Right atrium auricular region (tissue), 2 donors: Measurements from ENCODE around the gene OR51E2. TPM values are rescaled to one million over a fixed set of nuclear protein-coding genes. Genes with fewer than 3 reads are reported as not detected.
"Not testable (repeated sequence)": the region's sequence is repeated elsewhere in the genome, so short reads cannot be mapped to it uniquely, and the experiment has no call there.

ENCODE experiments used
- DNase-seq: peaks from one replicate; pipeline ENCODE4 v3.0.0-alpha.2; 2019; ENCODE audit warnings: low spot score
- H3K27ac ChIP-seq, 2 donors: fragments of 200-600 bp; sonication (generic); 1 replicate in 1 of 2; 2 replicates in 1 of 2; pipeline ENCODE4 v1.5.1; 2016 to 2019
- H3K27me3 ChIP-seq, 2 donors: fragments of 200-600 bp; sonication (generic); one replicate each; pipeline versions ENCODE4 v1.5.1 to v1.6.0; 2017 to 2019
- H3K36me3 ChIP-seq: fragments of 200-600 bp; sonication (generic); one replicate; pipeline ENCODE4 v1.5.1; 2016
- H3K4me1 ChIP-seq, 2 donors: fragments of 200-600 bp; sonication (generic); one replicate each; pipeline versions ENCODE4 v1.5.1 to v1.6.0; 2017 to 2019
- H3K4me3 ChIP-seq, 2 donors: fragments of 200-600 bp; sonication (generic); 1 replicate in 1 of 2; 2 replicates in 1 of 2; pipeline ENCODE4 v1.5.1; 2017 to 2019; ENCODE audit warnings: mild to moderate bottlenecking in 1 of 2, moderate library complexity in 1 of 2
- H3K9me3 ChIP-seq, 2 donors: fragments of 200-600 bp; sonication (generic); one replicate each; pipeline ENCODE4 v1.5.1; 2019
- total RNA-seq, 2 donors: library from RNA; depleted of rRNA; stranded (reverse); fragments of >200 nt; gene quantifications; one replicate each; pipeline ENCODE4 v1.1.0, GENCODE V29; 2016
- TF ChIP-seq, protein P1 (sequence below), 2 donors: fragments of 200-600 bp; sonication (generic); IDR thresholded peaks; one replicate each; pipeline ENCODE4 v1.5.1; 2019; ENCODE audit warnings: antibody characterized with exemption in 2 of 2

OR51E2 gene, protein sequence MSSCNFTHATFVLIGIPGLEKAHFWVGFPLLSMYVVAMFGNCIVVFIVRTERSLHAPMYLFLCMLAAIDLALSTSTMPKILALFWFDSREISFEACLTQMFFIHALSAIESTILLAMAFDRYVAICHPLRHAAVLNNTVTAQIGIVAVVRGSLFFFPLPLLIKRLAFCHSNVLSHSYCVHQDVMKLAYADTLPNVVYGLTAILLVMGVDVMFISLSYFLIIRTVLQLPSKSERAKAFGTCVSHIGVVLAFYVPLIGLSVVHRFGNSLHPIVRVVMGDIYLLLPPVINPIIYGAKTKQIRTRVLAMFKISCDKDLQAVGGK
- under 1 TPM in 1 of 2 donors, not detected in 1; 0.15 TPM for total RNA-seq

DNA sequence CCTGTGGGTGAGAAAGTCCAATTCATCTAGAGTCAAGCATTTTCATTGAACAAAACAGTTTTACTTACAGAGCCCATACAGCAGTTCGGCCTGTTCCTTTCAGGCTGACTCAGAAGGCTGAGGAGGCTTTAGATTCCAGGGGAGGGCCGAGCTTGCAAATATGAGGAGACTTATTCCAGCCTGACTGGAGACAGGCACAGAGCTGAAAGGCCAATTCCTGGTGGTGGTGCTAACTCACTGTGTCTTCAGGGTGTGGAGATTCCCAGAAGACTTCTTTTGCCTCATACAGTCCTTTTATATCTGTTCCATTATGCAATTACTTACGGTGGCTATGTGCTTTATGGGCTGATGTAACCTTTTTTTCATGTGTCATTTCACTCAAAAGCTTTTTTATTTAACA is at the start of gene OR51E2:
Gene OR51E2 (minus strand): TSS at position 269 of the 400 bp plus-strand sequence. CDS start 15,142 bp downstream, outside the sequence.
- no peaks in the 10 kb centered on the region for H3K4me1 ChIP-seq
- H3K4me3 ChIP-seq = no peak within 1 kb of the TSS
- no peaks in the 10 kb centered on the region for H3K27me3 ChIP-seq
- no peak within 1 kb of the TSS for H3K27ac ChIP-seq
- DNase-seq = no peak
- TF ChIP-seq, protein P1, sequence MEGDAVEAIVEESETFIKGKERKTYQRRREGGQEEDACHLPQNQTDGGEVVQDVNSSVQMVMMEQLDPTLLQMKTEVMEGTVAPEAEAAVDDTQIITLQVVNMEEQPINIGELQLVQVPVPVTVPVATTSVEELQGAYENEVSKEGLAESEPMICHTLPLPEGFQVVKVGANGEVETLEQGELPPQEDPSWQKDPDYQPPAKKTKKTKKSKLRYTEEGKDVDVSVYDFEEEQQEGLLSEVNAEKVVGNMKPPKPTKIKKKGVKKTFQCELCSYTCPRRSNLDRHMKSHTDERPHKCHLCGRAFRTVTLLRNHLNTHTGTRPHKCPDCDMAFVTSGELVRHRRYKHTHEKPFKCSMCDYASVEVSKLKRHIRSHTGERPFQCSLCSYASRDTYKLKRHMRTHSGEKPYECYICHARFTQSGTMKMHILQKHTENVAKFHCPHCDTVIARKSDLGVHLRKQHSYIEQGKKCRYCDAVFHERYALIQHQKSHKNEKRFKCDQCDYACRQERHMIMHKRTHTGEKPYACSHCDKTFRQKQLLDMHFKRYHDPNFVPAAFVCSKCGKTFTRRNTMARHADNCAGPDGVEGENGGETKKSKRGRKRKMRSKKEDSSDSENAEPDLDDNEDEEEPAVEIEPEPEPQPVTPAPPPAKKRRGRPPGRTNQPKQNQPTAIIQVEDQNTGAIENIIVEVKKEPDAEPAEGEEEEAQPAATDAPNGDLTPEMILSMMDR (IDR thresholded peaks at IDR 0.05) = no peak
- H3K36me3 ChIP-seq = no peaks in the 10 kb centered on the region
- no peaks in the 10 kb centered on the region for H3K9me3 ChIP-seq

DNA sequence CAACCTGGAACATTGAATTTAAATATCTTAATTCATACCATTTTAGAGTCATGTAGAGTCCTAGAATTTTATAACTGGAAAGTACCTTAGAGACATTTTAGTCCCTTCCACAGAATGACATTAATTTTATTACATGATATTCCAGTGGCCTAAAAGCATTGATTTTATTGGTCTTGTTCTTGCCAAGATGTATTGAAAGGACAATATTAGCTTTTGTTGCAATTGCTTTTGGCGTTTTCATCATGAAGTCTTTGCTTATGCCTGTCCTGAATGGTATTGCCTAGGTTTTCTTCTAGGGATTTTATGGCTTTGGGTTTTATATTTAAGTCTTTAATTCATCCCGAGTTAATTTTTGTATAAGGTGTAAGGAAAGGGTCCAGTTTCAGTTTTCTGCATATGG is 43.1 kb upstream of the OR51E2 start:
- Histone ChIP-seq H3K36me3 (no peaks in the 10 kb centered on the region), H3K4me1 (no peaks in the 10 kb centered on the region), H3K9me3 (no peaks in the 10 kb centered on the region), H3K4me3 (no peak overlapping the region), H3K27ac (no peak overlapping the region), H3K27me3 (no peaks in the 10 kb centered on the region)
- no peak for DNase-seq
- TF ChIP-seq, protein P1 (IDR thresholded peaks at IDR 0.05) = no peak

GRCh38 chr11:4727171-4727570 is 29.5 kb upstream of the OR51E2 start:
- H3K36me3 ChIP-seq = no peaks in the 10 kb centered on the region
- no peaks in the 10 kb centered on the region for H3K27me3 ChIP-seq
- no peaks in the 10 kb centered on the region for H3K4me1 ChIP-seq
- H3K27ac ChIP-seq = no peak overlapping the region
- DNase-seq = no peak
- TF ChIP-seq, protein P1 (IDR thresholded peaks at IDR 0.05) = no peak
- no peak overlapping the region for H3K4me3 ChIP-seq
- no peaks in the 10 kb centered on the region for H3K9me3 ChIP-seq

- H3K9me3 ChIP-seq, H3K36me3 ChIP-seq, H3K27me3 ChIP-seq, H3K4me3 ChIP-seq, DNase-seq, H3K4me1 ChIP-seq, H3K27ac ChIP-seq: not testable (repeated sequence)
Measured at GRCh38 chr11:4722616-4723534, 25.2 kb upstream of the OR51E2 start.

GRCh38 chr11:4714300-4714699 is 16.6 kb upstream of the OR51E2 start:
- Histone ChIP-seq H3K27me3 (no peaks in the 10 kb centered on the region), H3K4me1 (no peaks in the 10 kb centered on the region), H3K36me3 (no peaks in the 10 kb centered on the region), H3K27ac (no peak overlapping the region), H3K4me3 (no peak overlapping the region), H3K9me3 (no peaks in the 10 kb centered on the region)
- DNase-seq = no peak
- TF ChIP-seq, protein P1 (IDR thresholded peaks at IDR 0.05) = no peak

GRCh38 chr11:4713241-4713640 is 15.6 kb upstream of the OR51E2 start:
- DNase-seq = no peak
- Histone ChIP-seq H3K4me3 (no peak overlapping the region), H3K36me3 (no peaks in the 10 kb centered on the region), H3K27me3 (no peaks in the 10 kb centered on the region), H3K9me3 (no peaks in the 10 kb centered on the region), H3K27ac (no peak overlapping the region), H3K4me1 (no peaks in the 10 kb centered on the region)
- TF ChIP-seq, protein P1 (IDR thresholded peaks at IDR 0.05) = no peak
